WTC11 (cell line): ENCODE measurements around the gene KDELR3. TPM values are rescaled to one million over a fixed set of nuclear protein-coding genes. Genes with fewer than 3 reads are reported as not detected.

Experiments used
- ATAC-seq: fragments of 200-7000 bp; cut with Tn5 transposase; 2 replicates; pipeline ENCODE4 v1.10.0; 2021; ENCODE audit warnings: mild to moderate bottlenecking, moderate library complexity
- CTCF ChIA-PET: fragments of 300-600 bp; sonication (Branson Sonifier 250); formaldehyde crosslinking; loops from one replicate; lab custom pipeline; 2021; ENCODE audit warnings: antibody characterized with exemption; lab: Charles Lee
- POLR2A ChIA-PET: fragments of 350-600 bp; sonication (Branson Sonifier 250); formaldehyde crosslinking; loops from one replicate; lab custom pipeline; 2021; ENCODE audit warnings: antibody characterized with exemption; lab: Charles Lee
- DNase-seq: peaks from one replicate; pipeline ENCODE4 v3.0.0; 2021; ENCODE audit warnings: low spot score
- H3K27ac Mint-ChIP-seq: 2 replicates; pipeline ENCODE4 v1.8.0; 2021; ENCODE audit warnings: mixed read lengths
- H3K27me3 Mint-ChIP-seq: 2 replicates; pipeline ENCODE4 v1.8.0; 2021; ENCODE audit warnings: low read depth, mild to moderate bottlenecking, moderate library complexity, mixed read lengths
- H3K36me3 Mint-ChIP-seq: 2 replicates; pipeline ENCODE4 v1.8.0; 2021; ENCODE audit warnings: mixed read lengths
- H3K4me1 Mint-ChIP-seq: 2 replicates; pipeline ENCODE4 v1.8.0; 2022; ENCODE audit warnings: mixed read lengths
- H3K4me3 Mint-ChIP-seq: 2 replicates; pipeline ENCODE4 v1.8.0; 2021; ENCODE audit warnings: mild to moderate bottlenecking, moderate library complexity, mixed read lengths
- H3K9me3 Mint-ChIP-seq: 2 replicates; pipeline ENCODE4 v1.8.0; 2021; ENCODE audit warnings: mixed read lengths
- CREM ChIP-seq: sonication (generic); formaldehyde crosslinking; IDR thresholded peaks from 2 replicates; pipeline ENCODE4 v1.8.1; 2022; ENCODE audit warnings: mild to moderate bottlenecking, missing genetic modification reagents, moderate library complexity
- ETV6 ChIP-seq: sonication (generic); formaldehyde crosslinking; IDR thresholded peaks from 2 replicates; pipeline ENCODE4 v1.8.1; 2022; ENCODE audit warnings: mild to moderate bottlenecking, missing genetic modification reagents
- FOXK1 ChIP-seq: sonication (generic); formaldehyde crosslinking; IDR thresholded peaks from 2 replicates; pipeline ENCODE4 v1.8.0; 2022; ENCODE audit warnings: mild to moderate bottlenecking, moderate library complexity, missing genetic modification reagents
- FOXP4 ChIP-seq: sonication (generic); formaldehyde crosslinking; IDR thresholded peaks from 2 replicates; pipeline ENCODE4 v1.8.0; 2022; ENCODE audit warnings: mild to moderate bottlenecking, missing genetic modification reagents
- GABPB1 ChIP-seq: sonication (generic); formaldehyde crosslinking; IDR thresholded peaks from 2 replicates; pipeline ENCODE4 v1.8.1; 2023; ENCODE audit warnings: mild to moderate bottlenecking, missing genetic modification reagents
- GRHL2 ChIP-seq: fragments of 250-450 bp; sonication (Bioruptor Pico); IDR thresholded peaks from 2 replicates; pipeline ENCODE4 v1.8.0; 2022; ENCODE audit warnings: mild to moderate bottlenecking, moderate library complexity; ENCODE audit not compliant: insufficient replicate concordance, severe bottlenecking
- JUN ChIP-seq: sonication (generic); formaldehyde crosslinking; IDR thresholded peaks from 2 replicates; pipeline ENCODE4 v1.8.0; 2023; ENCODE audit warnings: mild to moderate bottlenecking, missing genetic modification reagents
- MAX ChIP-seq: sonication (generic); formaldehyde crosslinking; IDR thresholded peaks from 2 replicates; pipeline ENCODE4 v1.8.0; 2022; ENCODE audit warnings: mild to moderate bottlenecking, missing genetic modification reagents
- MLX ChIP-seq: sonication (generic); formaldehyde crosslinking; IDR thresholded peaks from 2 replicates; pipeline ENCODE4 v1.8.1; 2023; ENCODE audit warnings: mild to moderate bottlenecking, missing genetic modification reagents, moderate library complexity
- MXD4 ChIP-seq: fragments of 250-450 bp; sonication (Bioruptor Pico); IDR thresholded peaks from 2 replicates; pipeline ENCODE4 v1.8.0; 2021; ENCODE audit warnings: mild to moderate bottlenecking, moderate library complexity, borderline replicate concordance
- NFYB ChIP-seq: sonication (generic); formaldehyde crosslinking; conservative IDR thresholded peaks from 2 replicates; pipeline ENCODE4 v1.8.0; 2022; ENCODE audit warnings: low read depth, missing genetic modification reagents
- TCF7 ChIP-seq: sonication (generic); formaldehyde crosslinking; IDR thresholded peaks from 2 replicates; pipeline ENCODE4 v1.8.0; 2022; ENCODE audit warnings: mild to moderate bottlenecking, low read depth, missing genetic modification reagents, moderate library complexity
- TP53 ChIP-seq: sonication (generic); formaldehyde crosslinking; IDR thresholded peaks from 2 replicates; pipeline ENCODE4 v1.8.1; 2023; ENCODE audit warnings: mild to moderate bottlenecking, missing genetic modification reagents
- ZNF138 ChIP-seq: sonication (generic); formaldehyde crosslinking; conservative IDR thresholded peaks from 2 replicates; pipeline ENCODE4 v1.8.1; 2022; ENCODE audit warnings: mild to moderate bottlenecking, moderate library complexity, missing genetic modification reagents
- ZNF512 ChIP-seq: sonication (generic); formaldehyde crosslinking; IDR thresholded peaks from 2 replicates; pipeline ENCODE4 v1.8.1; 2022; ENCODE audit warnings: missing genetic modification reagents, borderline replicate concordance
- ZNF532 ChIP-seq: fragments of 250-450 bp; sonication (Bioruptor Pico); IDR thresholded peaks from 2 replicates; pipeline ENCODE4 v1.9.0; 2021; ENCODE audit warnings: mild to moderate bottlenecking, borderline replicate concordance
- total RNA-seq: library from RNA; stranded (reverse); gene quantifications from 3 replicates; pipeline ENCODE4 v1.2.3, GENCODE V29; 2021

The KDELR3 gene
- total RNA-seq, 1 experiment from 2014 or later, result 5.7 TPM

- CTCF ChIA-PET, result no interaction called here
- peaks cover 32% of the 10 kb centered on the region for H3K4me1 Mint-ChIP-seq
- H3K27me3 Mint-ChIP-seq, result no peaks in the 10 kb centered on the region
- TF ChIP-seq NFYB (CRISPR knock-in tag), result no peak
- no peak for TF ChIP-seq GABPB1 (CRISPR knock-in tag)
- no peak for TF ChIP-seq FOXP4 (CRISPR knock-in tag)
- TF ChIP-seq TP53 (CRISPR knock-in tag), result no peak
- TF ChIP-seq ZNF532 (CRISPR knock-in tag), result no peak
- no peak for TF ChIP-seq ETV6
- no peak for TF ChIP-seq TCF7 (CRISPR knock-in tag)
- TF ChIP-seq ZNF512 (CRISPR knock-in tag), result no peak
- TF ChIP-seq, all 79 proteins: peak for 0
- no peak overlapping the region for H3K27ac Mint-ChIP-seq
- POLR2A ChIA-PET, result no interaction called here
- no peaks in the 10 kb centered on the region for H3K36me3 Mint-ChIP-seq
- no peak overlapping the region for H3K4me3 Mint-ChIP-seq
- DNase-seq, result no peak
- no peaks in the 10 kb centered on the region for H3K9me3 Mint-ChIP-seq
- ATAC-seq, result no peak
Observed at GRCh38 chr22:38418589-38418988, 49.3 kb upstream of the KDELR3 start.

GRCh38 chr22:38419121-38419857 is 48.6 kb upstream of the KDELR3 start:
- no peak for ATAC-seq
- CTCF ChIA-PET, result interaction anchor here (1.1 to 1.5 kb wide), 3 partner anchors 14 to 23 kb away, joined by 3 to 7 read pairs (median 4); no protein-coding TSS in a partner anchor
- Mint-ChIP-seq H3K36me3 (no peaks in the 10 kb centered on the region), H3K4me3 (no peak overlapping the region), H3K4me1 (peaks cover 39% of the 10 kb centered on the region), H3K27ac (no peak overlapping the region), H3K9me3 (no peaks in the 10 kb centered on the region), H3K27me3 (no peaks in the 10 kb centered on the region)
- DNase-seq, result no peak
- POLR2A ChIA-PET, result no interaction called here
- TF ChIP-seq TCF7 (CRISPR knock-in tag) (no peak), GRHL2 (CRISPR knock-in tag) (no peak), MLX (CRISPR knock-in tag) (no peak), ZNF138 (CRISPR knock-in tag) (no peak), FOXK1 (CRISPR knock-in tag) (no peak), MAX (CRISPR knock-in tag) (no peak), JUN (no peak), CREM (CRISPR knock-in tag) (no peak), MXD4 (CRISPR knock-in tag) (no peak)
